ENCODE results near the gene RAP2A.

- TF ChIP-seq POLR2AphosphoS5 (IDR thresholded peaks at IDR 0.05; ENCODE audit: borderline replicate concordance, low read depth, low read length) (no peak), EZH2 (IDR thresholded peaks at IDR 0.05) (no peak), FOXP2 (optimal IDR thresholded peaks at IDR 0.05; ENCODE audit: control extremely low read depth, extremely low read length, insufficient read depth) (no peak)
Observed at GRCh38 chr13:97425590-97425989, 8.4 kb upstream of the RAP2A start.
